Neural crest cell (in vitro differentiated cells): ENCODE measurements around the gene GORASP2. TPM values are rescaled to one million over a fixed set of nuclear protein-coding genes. Genes with fewer than 3 reads are reported as not detected.

Source experiments
- DNase-seq: peaks from one replicate; pipeline ENCODE4 v3.0.0; 2021; ENCODE audit warnings: low read depth, mixed read lengths, low spot score
- H3K27ac Mint-ChIP-seq: one replicate; pipeline ENCODE4 v1.8.0; 2021; ENCODE audit warnings: mild to moderate bottlenecking, mixed read lengths; ENCODE audit not compliant: unreplicated experiment
- H3K27me3 Mint-ChIP-seq: 2 replicates; pipeline ENCODE4 v1.8.0; 2021; ENCODE audit warnings: low read depth, mild to moderate bottlenecking, mixed read lengths
- H3K36me3 Mint-ChIP-seq: 2 replicates; pipeline ENCODE4 v1.8.0; 2021; ENCODE audit warnings: low read depth, mild to moderate bottlenecking, mixed read lengths
- H3K4me1 Mint-ChIP-seq: 2 replicates; pipeline ENCODE4 v1.8.0; 2021; ENCODE audit warnings: mixed read lengths
- H3K4me3 Mint-ChIP-seq: one replicate; pipeline ENCODE4 v1.8.0; 2021; ENCODE audit warnings: mild to moderate bottlenecking, mixed read lengths
- H3K9me3 Mint-ChIP-seq: 2 replicates; pipeline ENCODE4 v1.8.0; 2021; ENCODE audit warnings: mixed read lengths
- total RNA-seq: library from RNA; stranded (reverse); gene quantifications from 2 replicates; pipeline ENCODE4 v1.2.1, GENCODE V29; 2021
- TF ChIP-seq, protein P1 (sequence below): fragments of 200-600 bp; sonication (generic); conservative IDR thresholded peaks from 2 replicates; pipeline ENCODE4 v1.5.0; 2021; ENCODE audit warnings: antibody characterized with exemption, mild to moderate bottlenecking

GORASP2 gene
- total RNA-seq, 1 donor from 2014 or later = 71.4 TPM

DNA sequence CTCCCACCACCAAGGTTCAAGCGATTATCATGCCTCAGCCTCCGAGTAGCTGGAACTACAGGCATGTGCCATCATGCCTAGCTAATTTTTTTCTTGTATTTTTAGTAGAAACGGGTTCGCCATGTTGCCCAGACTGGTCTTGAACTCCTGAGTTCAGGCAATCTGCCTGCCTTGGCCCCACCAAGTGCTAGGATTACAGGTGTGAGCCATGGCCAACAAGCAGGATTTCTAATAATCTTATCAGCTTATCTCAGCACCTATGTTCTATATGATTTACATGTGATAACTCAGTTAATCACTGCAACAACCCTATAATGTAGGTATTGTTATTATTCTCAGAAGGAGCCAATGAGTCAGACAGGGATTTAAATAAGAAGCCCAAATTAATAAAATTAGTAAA is 80.3 kb downstream of the GORASP2 start:
- TF ChIP-seq, protein P1, sequence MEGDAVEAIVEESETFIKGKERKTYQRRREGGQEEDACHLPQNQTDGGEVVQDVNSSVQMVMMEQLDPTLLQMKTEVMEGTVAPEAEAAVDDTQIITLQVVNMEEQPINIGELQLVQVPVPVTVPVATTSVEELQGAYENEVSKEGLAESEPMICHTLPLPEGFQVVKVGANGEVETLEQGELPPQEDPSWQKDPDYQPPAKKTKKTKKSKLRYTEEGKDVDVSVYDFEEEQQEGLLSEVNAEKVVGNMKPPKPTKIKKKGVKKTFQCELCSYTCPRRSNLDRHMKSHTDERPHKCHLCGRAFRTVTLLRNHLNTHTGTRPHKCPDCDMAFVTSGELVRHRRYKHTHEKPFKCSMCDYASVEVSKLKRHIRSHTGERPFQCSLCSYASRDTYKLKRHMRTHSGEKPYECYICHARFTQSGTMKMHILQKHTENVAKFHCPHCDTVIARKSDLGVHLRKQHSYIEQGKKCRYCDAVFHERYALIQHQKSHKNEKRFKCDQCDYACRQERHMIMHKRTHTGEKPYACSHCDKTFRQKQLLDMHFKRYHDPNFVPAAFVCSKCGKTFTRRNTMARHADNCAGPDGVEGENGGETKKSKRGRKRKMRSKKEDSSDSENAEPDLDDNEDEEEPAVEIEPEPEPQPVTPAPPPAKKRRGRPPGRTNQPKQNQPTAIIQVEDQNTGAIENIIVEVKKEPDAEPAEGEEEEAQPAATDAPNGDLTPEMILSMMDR = no peak
- H3K4me1 Mint-ChIP-seq = peaks cover 19% of the 10 kb centered on the region
- H3K36me3 Mint-ChIP-seq = peaks cover 23% of the 10 kb centered on the region
- H3K27me3 Mint-ChIP-seq = no peaks in the 10 kb centered on the region
- no peaks in the 10 kb centered on the region for H3K9me3 Mint-ChIP-seq
- no peak overlapping the region for H3K4me3 Mint-ChIP-seq
- no peak for DNase-seq
- no peak overlapping the region for H3K27ac Mint-ChIP-seq

DNA sequence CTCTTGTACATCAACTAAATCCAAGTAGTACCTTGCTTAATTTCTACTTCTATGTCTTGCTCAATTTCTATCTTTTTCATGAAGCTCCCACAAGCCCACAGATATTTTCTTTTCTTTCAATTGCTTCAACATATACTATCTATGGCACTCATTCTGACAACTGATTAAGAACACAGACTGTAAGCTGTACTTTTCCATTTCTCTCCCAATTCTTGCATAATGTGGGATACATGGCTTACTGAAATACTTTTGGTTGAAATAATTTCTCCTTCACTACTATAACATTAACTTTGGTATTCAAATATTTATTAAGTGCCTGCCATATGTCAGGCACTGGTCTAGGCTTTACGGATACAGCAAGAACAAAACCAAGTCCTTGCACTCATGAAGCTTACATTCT is 84.8 kb downstream of the GORASP2 start:
- Mint-ChIP-seq H3K4me1 (peaks cover 10% of the 10 kb centered on the region), H3K27me3 (no peaks in the 10 kb centered on the region), H3K36me3 (peaks cover 24% of the 10 kb centered on the region), H3K4me3 (no peak overlapping the region), H3K9me3 (no peaks in the 10 kb centered on the region), H3K27ac (no peak overlapping the region)
- DNase-seq = no peak
- TF ChIP-seq, protein P1 = no peak

- Mint-ChIP-seq H3K4me3 (no peak overlapping the region), H3K27ac (no peak overlapping the region), H3K4me1 (no peaks in the 10 kb centered on the region), H3K9me3 (no peaks in the 10 kb centered on the region), H3K27me3 (no peaks in the 10 kb centered on the region), H3K36me3 (peaks cover 17% of the 10 kb centered on the region)
- TF ChIP-seq, protein P1 = no peak
- DNase-seq = no peak
Observed at GRCh38 chr2:171016125-171016524, 87.1 kb downstream of the GORASP2 start.

Other genes starting within 250 kb of the GORASP2 start
- 3.5 and 6.4 TPM in 2 replicates for gene SP5, start 213.9 kb upstream of the GORASP2 start, total RNA-seq
- gene ERICH2, start 158.9 kb upstream of the GORASP2 start, total RNA-seq = not detected in 2 replicates
- 0.39 and 0.82 TPM in 2 replicates for gene GAD1, start 112.4 kb upstream of the GORASP2 start, total RNA-seq
- gene TLK1, start 231.6 kb downstream of the GORASP2 start, total RNA-seq = 65.5 and 70.6 TPM in 2 replicates